Astrocyte (in vitro differentiated cells and primary cell): Measurements from ENCODE around the gene C20orf96.

Experiments used
- CTCF ChIP-seq: IDR thresholded peaks from 2 replicates; pipeline ENCODE4 v1.5.1; 2011; ENCODE audit warnings: low read depth, mild to moderate bottlenecking, inconsistent platforms, low read length, moderate library complexity; ENCODE audit not compliant: insufficient read depth
- EZH2 ChIP-seq: IDR thresholded peaks from 2 replicates; pipeline ENCODE4 v1.6.1; 2012; ENCODE audit warnings: mild to moderate bottlenecking, low read length, inconsistent platforms; ENCODE audit not compliant: insufficient read depth

DNA sequence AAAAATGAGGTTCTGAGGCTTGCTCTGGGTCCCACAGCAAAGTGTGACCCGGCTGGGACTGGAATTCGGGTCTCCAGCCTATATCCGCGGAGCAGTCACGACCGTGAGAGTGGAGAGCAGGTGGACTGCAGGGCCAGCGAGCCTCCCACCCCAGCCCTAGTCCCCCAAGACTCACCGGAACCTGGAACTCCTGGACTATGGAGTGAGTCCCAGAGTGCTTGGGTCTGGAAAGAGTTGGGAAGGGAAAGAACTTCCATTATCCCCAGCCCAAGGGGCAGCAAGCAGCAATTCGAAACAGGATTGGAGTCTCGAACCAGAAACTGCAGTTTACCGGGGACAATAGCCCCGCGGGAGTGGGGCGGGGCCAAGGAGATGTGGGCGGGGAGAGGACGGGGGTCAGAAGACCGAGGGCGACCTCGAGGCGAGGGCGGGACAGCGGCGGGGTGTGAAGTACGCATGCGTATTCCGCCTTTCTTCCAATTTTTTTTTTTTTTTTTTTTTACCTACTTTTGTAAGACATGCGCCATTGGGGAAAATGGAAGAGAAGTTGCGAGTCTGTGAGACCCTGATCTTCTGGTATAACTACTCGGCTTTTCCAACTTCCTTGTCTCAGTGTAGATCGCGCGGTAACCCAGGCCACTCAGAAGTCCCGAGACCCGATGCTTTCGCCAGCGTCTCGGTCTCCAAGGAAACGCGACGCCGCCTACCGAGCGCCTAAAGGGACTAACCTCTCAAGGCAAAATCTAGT lies at the start of gene C20orf96:
- peak; percentile 36 for TF ChIP-seq CTCF
- no peak for TF ChIP-seq EZH2
